GM23338 (cell line): Measurements from ENCODE around the gene STAT6.

Experiments used
- CREB1 ChIP-seq: fragments of 250-450 bp; sonication (Bioruptor Pico); IDR thresholded peaks from 2 replicates; pipeline ENCODE4 v1.5.0; 2020; ENCODE audit warnings: low read depth, mild to moderate bottlenecking, moderate library complexity
- EZH2phosphoT487 ChIP-seq: fragments of 200-600 bp; sonication (generic); IDR thresholded peaks from one replicate; pipeline ENCODE4 v1.8.1; 2018; ENCODE audit warnings: antibody characterized with exemption; ENCODE audit not compliant: unreplicated experiment
- POLR2AphosphoS5 ChIP-seq: IDR thresholded peaks from 2 replicates; pipeline ENCODE4 v1.6.1; 2016; ENCODE audit warnings: antibody characterized with exemption, low read depth
- ZNF114 ChIP-seq: fragments of 250-450 bp; sonication (Bioruptor Pico); IDR thresholded peaks from 2 replicates; pipeline ENCODE4 v1.5.0; 2020; ENCODE audit warnings: mild to moderate bottlenecking, moderate library complexity
- TF ChIP-seq, protein P1 (sequence below), 2 experiments: fragments of 200-600 bp in 1 of 2; sonication (generic) in 1 of 2; conservative IDR thresholded peaks; 2 replicates each; pipeline versions ENCODE4 v1.5.1 to v1.6.1; 2016 to 2017; ENCODE audit warnings: antibody characterized with exemption in 2 of 2, low read depth in 2 of 2, mild to moderate bottlenecking in 2 of 2, moderate library complexity in 1 of 2

DNA sequence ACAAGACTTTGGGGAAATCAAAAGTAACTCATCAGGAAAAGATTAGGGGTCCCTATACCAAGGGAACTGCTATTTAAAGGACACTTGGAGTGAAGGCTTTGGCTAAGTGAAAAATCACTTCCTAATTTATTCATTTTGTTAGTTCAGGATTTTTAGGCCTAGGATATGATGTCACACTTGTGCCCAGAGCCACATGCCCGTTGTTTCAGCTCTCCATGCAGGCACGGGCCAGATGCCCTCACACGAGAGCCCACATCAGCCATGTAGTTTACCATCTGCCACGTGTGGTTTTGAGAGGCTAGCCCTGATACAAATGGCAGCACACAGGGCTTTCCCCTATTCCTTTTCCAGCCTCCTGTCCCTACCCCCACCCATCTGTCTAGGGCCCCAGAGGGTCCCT, 48.1 kb upstream of the STAT6 start:
- TF ChIP-seq, protein P1, sequence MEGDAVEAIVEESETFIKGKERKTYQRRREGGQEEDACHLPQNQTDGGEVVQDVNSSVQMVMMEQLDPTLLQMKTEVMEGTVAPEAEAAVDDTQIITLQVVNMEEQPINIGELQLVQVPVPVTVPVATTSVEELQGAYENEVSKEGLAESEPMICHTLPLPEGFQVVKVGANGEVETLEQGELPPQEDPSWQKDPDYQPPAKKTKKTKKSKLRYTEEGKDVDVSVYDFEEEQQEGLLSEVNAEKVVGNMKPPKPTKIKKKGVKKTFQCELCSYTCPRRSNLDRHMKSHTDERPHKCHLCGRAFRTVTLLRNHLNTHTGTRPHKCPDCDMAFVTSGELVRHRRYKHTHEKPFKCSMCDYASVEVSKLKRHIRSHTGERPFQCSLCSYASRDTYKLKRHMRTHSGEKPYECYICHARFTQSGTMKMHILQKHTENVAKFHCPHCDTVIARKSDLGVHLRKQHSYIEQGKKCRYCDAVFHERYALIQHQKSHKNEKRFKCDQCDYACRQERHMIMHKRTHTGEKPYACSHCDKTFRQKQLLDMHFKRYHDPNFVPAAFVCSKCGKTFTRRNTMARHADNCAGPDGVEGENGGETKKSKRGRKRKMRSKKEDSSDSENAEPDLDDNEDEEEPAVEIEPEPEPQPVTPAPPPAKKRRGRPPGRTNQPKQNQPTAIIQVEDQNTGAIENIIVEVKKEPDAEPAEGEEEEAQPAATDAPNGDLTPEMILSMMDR (conservative IDR thresholded peaks at IDR 0.05; ENCODE audit: low read depth in 2 of 2), result no peak
- no peak for TF ChIP-seq EZH2phosphoT487
- TF ChIP-seq CREB1 (CRISPR knock-in tag), result no peak
- no peak for TF ChIP-seq POLR2AphosphoS5
- no peak for TF ChIP-seq ZNF114
